GM19463 (cell line): Measurements from ENCODE around the gene TCTA.

Experiments used
- ATAC-seq: cut with Tn5 transposase; IDR thresholded peaks from one replicate; pipeline ENCODE4 v1.9.1; 2021; ENCODE audit warnings: mild to moderate bottlenecking, moderate library complexity; ENCODE audit not compliant: unreplicated experiment

TCTA gene

DNA sequence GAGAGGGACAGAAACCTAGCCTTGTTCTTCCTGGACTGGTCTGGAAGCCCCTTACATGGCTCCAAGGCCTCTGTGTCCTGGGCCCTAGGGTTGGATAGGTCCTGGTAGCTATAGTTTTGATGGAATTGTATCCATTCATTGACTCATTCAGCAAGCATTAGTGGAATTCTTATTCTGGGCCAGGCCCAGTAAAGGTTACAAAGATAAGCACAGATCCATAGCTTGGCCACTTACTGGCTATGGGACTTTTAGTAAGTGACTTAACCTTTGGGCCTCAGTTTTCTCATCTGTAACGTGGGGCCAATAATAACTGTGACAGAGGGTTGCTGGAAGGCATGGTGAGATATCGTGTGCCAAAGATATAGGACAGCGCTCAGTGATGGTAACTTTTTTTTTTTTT, 44.2 kb downstream of the TCTA start:
- no peak for ATAC-seq

DNA sequence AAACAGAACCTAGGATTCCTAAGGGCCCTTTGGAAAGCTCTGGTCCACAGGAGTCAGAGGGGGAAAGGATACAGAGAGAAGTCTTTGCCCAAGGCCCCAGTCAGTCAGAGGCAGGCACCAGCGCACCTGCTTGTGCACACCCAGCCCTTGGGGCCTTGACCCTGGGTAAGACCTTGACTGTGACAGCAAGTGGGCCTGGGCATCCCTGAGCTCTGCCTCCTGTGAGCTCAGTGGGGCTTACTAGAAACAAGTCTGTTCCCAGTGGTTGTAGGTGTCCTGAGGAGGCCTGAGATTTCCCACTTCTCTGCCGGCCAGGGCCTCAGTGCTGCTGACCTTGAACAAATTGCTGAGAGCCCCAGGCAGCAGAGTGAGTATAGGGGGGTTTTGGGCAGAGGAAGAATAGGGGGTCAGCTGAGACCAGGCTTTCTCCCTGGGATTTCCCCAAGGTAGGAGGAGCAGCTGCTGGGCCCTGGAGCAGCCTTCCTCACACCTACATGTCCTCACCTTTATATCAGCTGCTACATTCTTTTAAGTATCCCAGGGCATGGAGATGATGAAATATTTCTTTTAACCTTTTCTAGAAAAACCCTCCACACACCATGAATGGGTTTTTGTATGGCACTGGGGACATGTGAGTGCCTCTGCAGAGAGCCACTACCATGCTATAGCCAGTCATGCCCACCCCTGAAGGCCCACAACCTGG, 48.1 kb downstream of the TCTA start:
- no peak for ATAC-seq

DNA sequence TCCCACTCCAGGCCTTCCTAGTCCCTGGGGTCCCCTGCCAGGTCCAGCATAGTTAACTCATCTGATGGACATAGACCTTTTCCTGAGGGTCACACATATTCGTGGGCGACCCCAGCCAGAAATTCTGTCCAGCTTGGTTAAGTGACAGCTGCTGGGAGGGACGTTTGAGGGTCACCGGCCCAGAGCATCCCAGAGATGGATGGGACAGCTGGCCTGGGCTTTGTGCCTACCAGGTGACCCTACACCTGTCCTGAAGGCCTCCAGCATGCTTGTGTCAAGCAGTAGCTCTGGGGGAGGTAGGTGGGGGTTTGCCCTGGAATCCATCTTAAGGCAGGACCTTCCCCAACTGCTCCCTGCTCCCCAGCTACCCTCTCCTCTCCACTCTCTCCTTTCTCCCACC, 48.7 kb downstream of the TCTA start:
- no peak for ATAC-seq

DNA sequence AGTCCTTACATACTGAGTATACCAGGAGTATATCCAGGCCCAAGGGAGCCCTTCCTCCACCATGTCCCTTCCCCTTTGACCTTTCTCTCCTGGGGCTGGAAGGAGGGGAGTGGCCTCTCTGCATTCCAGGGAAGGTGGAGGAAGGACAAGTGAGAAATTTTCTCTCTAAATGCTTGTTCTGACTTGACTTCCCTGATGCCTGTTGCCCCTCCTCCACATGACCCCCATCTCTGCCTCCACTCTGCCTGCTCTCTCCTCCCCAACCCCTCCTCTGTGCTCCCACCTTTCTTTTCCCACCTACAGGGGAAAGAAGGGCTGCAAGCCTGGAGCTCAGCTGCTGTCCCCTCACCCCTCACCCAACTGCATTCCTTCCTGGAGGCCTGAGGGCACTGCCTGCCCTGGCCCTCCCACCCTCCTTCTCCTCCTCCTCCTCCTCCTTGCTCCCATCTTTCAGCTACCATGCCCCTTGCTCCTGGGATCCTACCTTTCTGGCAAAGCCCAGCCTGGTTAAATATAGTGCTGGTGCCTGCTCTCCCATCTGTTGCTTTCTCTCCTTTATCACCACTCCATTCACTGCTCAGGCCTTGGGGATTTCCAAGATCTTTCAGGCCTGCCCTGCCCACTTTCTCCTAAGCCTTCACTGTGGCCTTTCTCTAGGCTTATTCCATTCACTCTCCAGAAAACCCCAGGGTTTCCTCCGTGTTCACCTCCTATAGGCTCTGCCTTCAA, 49.4 kb downstream of the TCTA start:
- no peak for ATAC-seq

DNA sequence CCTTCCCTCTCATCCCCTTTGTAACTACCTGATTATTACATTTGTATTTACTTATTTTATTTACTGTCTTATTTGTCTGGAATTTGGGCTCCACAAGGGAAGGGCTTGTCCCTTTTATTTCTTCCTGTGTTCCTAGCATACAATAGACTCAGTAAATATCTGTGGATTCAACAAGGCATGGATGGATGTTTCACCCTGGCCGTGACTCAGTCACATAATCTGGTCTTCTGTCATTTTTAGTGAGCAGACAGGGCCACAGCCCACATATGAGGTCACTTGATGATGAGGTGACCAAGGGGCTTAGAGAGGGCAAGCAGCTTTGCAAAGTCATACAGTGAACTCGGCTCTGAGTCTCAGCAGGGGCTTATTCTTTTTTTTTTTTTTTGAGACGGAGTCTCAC, 50.0 kb downstream of the TCTA start:
- ATAC-seq, result no peak

DNA sequence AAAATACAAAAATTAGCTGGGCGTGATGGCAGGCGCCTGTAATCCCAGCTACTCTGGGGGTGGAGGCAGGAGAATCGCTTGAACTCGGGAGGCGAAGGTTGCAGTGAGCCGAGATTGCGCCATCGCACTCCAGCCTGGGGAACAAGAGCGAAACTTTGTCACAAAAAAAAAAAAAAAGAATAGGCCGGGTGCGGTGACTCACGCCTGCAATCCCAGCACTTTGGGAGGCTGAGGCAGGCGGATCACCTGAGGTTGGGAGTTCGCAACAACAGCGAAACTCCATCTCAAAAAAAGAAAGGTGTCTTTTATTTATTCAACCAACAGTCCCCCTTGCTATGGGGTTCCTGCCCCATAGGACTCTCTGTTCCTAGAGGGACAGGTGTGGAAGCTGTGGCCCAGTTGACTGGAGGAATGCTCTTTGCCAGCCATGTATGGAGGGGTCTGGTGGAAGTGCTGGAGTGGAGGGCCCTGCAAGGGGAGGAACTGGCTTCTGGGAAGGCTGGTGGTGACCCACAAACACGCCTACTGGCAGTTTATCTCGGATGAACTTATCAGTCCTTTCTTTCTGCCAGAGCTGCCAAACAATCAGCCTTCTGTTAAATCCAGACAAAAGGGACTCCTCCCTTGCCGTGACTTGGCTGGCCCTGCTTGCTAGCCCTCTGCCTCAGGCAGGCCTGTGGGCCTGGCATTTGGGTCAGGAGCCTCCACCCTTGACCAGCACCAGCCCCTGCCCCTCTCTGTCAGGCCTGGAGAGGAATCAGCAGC, 53.2 kb downstream of the TCTA start:
- no peak for ATAC-seq
